Measurements from ENCODE around the gene FBXW8. TPM values are rescaled to one million over a fixed set of nuclear protein-coding genes. Genes with fewer than 3 reads are reported as not detected.

FBXW8 gene
- total RNA-seq, 2 donors from 2014 or later: 12.6 to 25.0 TPM

Other genes starting within 250 kb of the FBXW8 start
- gene SPRING1, start 172.9 kb upstream of the FBXW8 start, total RNA-seq: 10 to 100 TPM; 13.4 to 36.8 TPM
- 1 to 10 TPM; 1.1 to 1.5 TPM for gene RNFT2, start 172.6 kb upstream of the FBXW8 start, total RNA-seq
- under 1 TPM in 1 of 2 donors, not detected in 1; 0.14 TPM for gene HRK, start 29.5 kb upstream of the FBXW8 start, total RNA-seq
- 10 to 100 TPM in 1 of 2 donors, 1 to 10 TPM in 1; 5.6 to 13.1 TPM for gene TESC, start 188.5 kb downstream of the FBXW8 start, total RNA-seq

All from thoracic aorta (tissue), 2 donors.